Stomach (tissue), 4 donors: ENCODE measurements around the gene FREM1.

ENCODE experiments used
- POLR2AphosphoS5 ChIP-seq, 3 donors: sonication (generic); formaldehyde crosslinking; IDR thresholded peaks; one replicate each; pipeline ENCODE4 v1.6.1; 2016; ENCODE audit warnings: antibody characterized with exemption in 3 of 3
- TF ChIP-seq, protein P1 (sequence below), 7 experiments: fragments of 450-650 bp in 4 of 7; fragments of 200-600 bp in 3 of 7; sonication (generic) in 3 of 7; IDR thresholded peaks; one replicate each; pipeline ENCODE4 v1.5.1; 2016 to 2019; ENCODE audit warnings: antibody characterized with exemption in 7 of 7, control low read depth in 2 of 7, mild to moderate bottlenecking in 1 of 7

DNA sequence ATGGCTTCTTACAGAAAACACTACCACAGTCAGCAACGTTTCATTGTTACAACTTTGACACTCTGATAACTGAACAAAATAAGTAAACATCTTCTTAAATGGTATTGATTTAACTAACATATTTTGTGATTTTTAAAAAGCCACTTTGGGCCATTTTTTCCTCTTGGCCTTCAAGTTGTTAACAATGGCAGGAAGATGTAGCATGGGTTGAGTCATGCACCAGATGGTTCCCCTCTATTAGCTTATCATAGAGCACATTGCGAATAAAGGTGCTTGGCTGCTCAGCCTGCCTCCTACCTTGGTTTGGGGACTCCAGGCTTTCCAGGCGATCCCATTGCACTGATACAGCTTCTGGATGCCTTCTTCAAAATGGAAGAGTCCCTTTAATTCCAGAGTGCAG, 163.6 kb downstream of the FREM1 start:
- no peak for TF ChIP-seq POLR2AphosphoS5 (IDR thresholded peaks at IDR 0.05)
- TF ChIP-seq, protein P1, sequence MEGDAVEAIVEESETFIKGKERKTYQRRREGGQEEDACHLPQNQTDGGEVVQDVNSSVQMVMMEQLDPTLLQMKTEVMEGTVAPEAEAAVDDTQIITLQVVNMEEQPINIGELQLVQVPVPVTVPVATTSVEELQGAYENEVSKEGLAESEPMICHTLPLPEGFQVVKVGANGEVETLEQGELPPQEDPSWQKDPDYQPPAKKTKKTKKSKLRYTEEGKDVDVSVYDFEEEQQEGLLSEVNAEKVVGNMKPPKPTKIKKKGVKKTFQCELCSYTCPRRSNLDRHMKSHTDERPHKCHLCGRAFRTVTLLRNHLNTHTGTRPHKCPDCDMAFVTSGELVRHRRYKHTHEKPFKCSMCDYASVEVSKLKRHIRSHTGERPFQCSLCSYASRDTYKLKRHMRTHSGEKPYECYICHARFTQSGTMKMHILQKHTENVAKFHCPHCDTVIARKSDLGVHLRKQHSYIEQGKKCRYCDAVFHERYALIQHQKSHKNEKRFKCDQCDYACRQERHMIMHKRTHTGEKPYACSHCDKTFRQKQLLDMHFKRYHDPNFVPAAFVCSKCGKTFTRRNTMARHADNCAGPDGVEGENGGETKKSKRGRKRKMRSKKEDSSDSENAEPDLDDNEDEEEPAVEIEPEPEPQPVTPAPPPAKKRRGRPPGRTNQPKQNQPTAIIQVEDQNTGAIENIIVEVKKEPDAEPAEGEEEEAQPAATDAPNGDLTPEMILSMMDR (IDR thresholded peaks at IDR 0.05) = no peak
